Fibroblast of peridontal ligament (primary cell): ENCODE data around the gene GPN1.
"Not testable (repeated sequence)": the region's sequence is repeated elsewhere in the genome, so short reads cannot be mapped to it uniquely, and the experiment has no call there.

ENCODE experiments used
- DNase-seq: peaks from one replicate; pipeline ENCODE4 v3.0.0-alpha.2; 2010; ENCODE audit errors: extremely low read depth

Gene GPN1

DNA sequence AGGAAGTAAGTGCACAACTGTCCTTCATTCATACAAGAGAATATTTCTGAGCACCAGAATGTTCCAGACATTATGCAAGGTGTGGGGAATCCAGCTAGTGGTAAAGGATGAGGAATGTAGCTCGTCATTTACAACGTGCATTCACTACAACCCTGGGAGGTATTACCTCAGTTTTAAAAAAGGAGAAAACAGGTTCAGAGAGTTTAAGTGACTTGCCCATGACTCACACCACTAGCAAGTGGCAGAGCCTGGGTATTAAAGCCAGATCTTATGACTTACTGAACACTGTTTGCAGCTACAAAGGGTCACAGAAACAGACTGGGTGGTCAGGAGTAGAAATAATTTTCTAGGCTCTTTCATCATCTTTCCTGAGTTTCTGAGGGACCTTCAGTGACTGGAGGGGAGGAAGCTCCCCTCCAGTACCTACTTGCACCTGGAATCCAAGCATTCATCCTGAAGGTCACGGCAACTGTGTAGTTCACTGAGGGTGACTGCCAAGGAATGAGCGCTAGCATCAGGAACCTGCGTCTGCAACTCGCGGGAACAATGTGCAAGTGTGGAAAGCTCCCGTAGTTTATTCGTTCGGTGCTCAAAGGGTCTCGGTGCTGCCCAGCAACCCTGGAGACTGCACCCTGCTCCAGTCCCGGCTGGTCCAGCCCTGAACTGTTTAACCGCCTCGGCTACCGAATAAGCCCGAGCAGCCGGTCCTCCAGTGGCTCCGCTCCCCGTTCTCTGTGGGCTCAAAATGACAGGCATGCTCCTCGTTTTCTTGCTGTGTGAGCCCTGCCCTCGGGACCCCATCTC is 685 bp upstream of the GPN1 start:
- DNase-seq = peak; percentile 81

DNA sequence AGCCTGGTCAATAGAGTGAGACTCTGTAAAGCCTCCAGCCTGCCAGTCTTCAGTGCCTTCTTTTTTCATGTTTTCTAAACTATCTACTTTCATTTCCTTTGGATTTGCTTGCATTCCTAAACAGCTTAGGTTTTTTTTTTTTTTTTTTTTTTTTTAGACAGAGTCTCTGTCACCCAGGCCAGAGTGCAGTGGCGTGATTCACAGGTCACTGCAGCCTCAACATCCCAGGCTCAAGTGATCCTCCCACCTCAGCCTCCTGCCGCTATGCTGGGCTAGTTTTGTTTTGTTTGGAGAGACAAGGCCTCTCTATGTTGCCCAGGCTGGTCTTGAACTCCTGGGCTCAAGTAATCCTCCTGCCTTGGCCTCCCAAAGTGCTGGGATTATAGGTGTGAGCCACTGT is 1.4 kb downstream of the GPN1 start:
- DNase-seq = not testable (repeated sequence)

DNA sequence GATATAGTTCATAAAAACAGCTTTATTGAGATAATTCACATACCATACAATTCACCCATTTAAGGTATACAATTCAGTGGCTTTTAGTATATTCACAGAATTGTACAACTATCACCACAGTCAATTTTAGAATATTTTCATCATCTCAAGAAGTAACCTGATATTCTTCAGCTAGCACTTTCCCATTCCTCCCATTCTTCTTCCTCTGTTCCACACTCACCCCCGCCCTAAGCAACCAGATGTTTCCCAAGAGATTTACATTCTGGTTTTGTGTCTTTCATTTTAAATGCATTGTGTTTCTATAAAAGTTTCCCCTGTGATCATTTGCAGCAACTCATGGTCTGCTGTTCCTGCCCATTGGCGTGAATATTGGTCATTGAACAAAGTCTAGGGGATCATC is 5.4 kb downstream of the GPN1 start:
- DNase-seq = no peak

DNA sequence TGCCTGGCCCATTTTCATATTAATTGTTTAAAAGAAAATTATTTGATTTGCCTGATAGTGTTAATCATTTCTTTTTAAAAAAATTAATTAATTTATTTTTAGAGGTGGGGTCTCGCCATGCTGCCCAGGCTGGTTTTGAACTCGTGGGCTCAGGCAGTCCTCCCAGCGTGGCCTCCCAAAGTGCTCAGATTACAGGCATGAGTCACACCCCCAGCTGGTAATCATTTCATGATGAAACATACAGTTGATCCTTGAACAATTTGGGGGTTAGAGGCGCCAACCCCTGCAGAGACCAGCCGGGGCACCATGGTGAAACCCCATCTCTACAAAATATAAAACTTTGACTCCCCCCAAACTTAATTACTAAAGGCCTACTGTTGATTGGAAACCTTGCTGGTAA is 7.9 kb downstream of the GPN1 start:
- DNase-seq = no peak

DNA sequence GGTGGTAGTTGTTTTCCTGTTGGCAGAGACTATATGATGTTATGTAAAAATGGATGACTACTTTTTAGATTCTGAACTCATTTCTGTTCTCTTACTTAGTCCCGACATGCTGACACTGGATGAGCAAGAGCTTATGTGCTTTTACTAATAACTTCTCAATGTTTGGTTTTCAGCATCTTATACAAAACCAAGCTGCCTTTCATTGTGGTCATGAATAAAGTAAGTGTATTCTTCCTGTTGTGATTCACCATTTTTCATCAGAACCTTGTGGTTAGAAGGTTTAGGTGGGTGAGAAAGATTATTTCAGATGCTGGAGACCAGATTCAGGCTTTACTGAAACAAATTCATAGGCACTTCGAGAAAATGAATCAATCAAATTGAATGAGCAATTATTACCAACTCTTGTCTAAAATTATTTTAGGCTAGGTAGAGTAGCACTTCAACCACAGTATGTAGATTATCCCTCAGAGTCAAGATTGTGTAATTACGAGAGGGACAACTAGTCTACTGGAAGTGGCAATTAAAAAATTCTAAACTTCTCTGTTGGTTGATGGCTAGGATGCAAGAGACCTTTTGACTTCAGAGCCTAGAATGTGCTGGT is 9.3 kb downstream of the GPN1 start:
- peak; percentile 50 for DNase-seq

DNA sequence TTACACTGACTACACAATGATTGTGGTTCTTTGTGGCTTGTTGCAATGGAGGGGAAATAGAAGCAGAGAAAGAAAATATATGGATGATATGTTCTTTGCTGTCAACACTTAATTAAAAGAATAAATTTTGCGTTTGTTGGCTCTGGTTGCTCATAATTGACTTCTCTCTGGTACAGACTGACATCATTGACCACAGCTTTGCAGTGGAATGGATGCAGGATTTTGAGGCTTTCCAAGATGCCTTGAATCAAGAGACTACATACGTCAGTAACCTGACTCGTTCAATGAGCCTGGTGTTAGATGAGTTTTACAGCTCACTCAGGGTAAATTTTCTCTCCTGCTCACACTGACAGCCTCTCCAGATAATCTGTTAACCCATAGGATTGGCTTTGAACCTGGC is 9.9 kb downstream of the GPN1 start:
- DNase-seq = peak; percentile 57

DNA sequence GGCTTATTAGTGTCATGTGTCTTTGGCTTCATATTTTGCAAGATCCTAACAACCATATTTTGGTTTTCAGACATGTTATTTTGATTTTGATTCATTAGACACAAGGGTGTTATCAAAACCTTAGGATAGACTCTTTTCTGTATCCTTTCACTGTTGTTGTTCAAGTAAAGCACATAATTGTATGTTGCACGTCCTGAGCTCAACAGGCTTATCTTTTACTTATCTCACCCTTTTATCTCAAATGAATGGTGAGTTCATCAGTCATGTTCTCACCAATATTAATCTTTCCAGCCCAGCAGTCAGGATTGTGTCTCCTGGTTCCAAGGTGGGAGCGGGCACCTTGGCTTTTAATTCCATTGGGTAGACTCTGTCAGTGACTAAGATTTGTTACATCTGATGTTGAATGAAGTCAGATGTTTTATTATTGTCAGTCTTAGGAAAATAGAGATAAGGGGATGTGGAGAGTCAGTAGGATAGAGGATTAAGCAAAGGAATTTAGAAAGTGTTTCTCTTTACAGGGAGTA is 11.9 kb downstream of the GPN1 start:
- DNase-seq = no peak

DNA sequence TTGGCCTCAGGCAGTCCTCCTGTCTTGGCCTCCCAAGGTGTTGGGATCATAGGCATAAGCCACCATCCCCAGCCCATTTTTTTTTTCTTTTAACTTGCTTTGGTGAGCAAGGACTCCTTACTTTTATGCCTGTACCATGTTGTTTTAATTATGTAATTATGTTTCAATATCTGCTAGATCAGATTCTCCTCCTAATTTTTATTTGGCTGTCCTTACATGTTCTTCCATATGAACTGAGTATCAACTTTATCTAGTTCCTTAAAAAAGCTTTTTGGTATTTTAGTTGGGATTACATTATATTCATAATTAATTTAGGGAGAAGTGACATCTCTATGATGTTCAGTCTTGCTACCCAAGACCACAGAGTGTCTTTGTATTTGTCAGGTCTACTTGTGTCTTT is 16.3 kb downstream of the GPN1 start:
- no peak for DNase-seq

DNA sequence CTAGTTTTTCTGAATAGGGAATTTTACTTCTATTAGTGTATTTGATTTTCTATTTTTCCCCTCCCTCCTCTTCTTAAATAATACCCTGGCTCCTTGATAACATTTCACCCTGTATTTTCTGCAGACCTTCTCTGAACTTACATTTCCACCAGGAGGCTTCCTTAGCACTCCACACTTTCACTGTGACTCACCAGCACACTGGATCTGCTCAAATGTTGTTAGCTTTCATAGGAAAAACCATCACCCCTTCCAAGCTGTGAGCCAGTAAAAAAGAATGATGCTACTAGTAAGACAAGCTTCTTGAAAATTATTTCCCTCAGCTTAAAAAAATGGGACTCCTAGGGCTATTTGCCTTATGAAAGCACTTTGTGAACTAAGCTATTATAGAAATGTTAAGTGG is 18.4 kb downstream of the GPN1 start:
- peak; percentile 47 for DNase-seq

DNA sequence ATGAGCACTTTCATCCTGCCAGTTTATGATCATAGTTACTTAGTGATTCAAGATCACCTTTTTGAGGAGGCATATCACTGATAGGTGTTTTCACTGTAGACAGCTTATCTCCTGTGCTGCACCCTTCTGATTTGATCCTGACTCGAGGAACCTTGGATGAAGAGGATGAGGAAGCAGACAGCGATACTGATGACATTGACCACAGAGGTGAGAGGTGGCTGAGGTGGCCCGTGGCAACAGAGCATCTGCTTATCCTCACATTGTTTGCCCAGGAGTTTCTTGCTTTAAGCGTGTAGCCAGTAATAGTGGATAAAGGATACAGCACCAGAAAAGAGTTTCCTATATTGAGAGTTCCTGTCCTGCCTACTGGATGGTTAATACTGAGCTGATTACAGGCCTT is 18.9 kb downstream of the GPN1 start:
- no peak for DNase-seq

DNA sequence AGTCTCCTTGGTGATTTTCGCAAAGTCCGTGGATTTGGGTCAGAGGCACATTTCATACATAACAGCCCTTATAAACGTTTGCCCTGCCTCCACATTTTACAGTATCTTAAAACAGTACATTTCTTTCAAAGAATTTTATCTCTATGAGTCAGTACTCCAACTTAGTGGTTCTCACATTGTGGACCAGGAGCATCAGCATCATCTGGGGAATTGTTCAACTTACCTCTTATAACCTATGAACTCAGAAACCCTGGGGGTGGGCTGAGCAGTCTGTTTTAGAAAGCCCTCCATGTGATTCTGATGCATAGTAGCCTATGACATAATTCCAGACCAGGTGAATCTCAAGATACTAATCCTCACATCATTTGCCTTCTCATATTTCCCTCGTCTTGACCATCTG is 22.2 kb downstream of the GPN1 start:
- DNase-seq = no peak

DNA sequence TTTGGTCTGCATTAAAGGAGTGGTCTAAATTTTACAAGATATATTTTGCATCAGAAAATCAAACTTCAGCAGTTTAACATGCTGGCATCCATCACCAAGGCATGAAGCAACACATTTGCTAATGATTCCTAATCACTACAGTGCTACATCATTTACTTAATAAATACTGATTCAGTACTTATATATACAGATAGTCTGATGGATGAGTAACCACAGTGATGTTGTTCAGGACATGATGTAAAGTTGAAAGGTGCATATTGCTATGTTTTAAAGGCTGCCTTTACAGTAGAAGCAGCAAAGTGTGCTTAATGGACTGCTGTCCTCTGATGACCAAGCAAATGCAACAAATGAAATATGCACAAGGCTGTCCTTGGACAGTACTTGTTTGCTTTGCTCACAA is 23.5 kb downstream of the GPN1 start:
- no peak for DNase-seq

DNA sequence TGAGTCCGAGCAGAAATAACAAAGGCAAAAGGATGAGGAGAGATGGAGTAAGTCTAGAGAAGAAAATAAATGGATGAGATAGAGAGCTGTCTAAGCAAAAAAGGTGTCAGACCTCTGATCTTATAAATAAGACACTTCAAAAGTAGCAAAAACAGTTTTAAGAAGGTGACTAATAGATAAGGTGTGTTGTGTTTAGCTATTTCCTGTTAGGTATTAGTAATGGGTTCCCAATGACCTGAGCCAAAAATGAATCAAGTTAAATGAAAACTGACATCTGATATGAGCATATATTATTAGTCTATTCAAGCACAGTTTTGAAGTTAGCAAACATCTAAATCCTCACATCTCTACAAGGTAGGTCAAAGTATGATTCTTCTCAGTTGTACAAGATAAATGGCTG is 23.9 kb downstream of the GPN1 start:
- no peak for DNase-seq

DNA sequence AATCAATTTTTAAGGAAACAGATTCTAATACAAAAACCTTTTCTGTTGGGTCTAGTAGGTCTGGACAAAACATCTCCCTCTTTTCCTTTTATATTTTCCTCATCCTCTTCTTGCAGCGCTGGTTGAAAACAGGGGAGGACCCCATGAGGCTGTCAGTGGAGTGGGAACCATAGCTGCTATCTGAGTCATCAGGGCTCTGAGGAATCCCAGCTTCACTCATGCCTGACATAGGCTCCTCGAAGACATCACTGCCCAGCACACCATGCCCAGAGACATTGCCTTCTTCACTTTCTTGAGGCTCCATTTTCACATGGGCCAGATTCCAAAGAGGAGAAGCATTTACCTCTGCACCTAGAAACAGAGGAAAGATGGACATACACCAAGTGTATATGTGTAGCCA is 24.5 kb downstream of the GPN1 start:
- no peak for DNase-seq

DNA sequence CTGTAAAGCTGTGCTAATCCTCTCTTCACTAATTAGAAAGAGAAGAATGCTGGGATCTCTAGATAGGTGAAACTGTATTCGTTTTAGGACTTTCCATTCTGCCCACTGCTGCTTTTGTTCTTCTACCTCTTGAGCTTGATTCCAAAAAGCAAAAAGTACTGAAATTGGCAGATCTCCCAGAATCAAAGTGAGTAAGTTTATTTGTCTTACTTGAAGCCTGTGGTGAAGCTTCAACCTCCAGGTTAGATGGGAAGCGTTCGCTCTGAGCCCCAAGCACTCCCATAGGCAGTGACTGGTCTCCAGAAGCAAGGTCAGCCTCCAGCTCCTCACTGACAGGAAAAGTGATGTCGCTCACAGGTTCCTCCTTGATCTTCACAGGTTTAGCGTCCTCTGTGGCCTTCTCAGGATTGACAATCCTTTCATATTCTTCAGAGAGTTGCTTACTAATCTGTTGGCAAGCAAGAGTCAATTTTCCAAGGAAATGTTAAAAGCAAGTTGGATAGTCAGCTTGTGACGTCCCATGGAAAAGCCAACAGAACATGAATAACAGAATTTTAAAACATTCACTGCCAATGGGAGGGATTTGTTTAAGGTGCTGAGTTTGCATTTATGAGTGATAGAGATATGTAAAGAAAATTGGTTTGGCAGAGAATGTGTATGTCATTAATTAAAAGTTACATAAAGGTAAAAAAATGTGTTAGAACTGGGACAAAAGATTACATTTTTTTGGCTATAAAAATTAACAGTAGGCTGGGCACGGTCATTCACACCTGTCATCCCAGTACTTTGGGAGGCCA is 26.5 kb downstream of the GPN1 start:
- DNase-seq = peak; percentile 25

DNA sequence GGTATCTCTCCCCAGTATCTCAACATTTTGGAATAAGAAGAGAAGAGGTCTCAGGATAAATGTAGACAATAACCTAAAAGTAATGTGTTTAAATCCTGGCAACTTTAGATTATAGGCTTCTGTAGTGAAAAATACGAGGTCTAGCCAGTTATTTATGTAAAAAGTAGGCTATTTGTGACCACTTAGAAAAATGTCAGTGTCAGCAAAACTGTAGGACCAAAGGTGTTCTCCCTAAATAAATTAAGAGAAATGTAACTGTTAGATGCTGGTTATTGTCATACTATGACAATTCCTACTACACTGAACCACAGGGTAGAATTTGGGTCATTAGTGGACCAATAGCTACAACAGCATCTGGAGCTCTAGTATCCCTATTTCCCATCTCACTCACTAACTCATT is 32.5 kb downstream of the GPN1 start:
- DNase-seq = no peak

DNA sequence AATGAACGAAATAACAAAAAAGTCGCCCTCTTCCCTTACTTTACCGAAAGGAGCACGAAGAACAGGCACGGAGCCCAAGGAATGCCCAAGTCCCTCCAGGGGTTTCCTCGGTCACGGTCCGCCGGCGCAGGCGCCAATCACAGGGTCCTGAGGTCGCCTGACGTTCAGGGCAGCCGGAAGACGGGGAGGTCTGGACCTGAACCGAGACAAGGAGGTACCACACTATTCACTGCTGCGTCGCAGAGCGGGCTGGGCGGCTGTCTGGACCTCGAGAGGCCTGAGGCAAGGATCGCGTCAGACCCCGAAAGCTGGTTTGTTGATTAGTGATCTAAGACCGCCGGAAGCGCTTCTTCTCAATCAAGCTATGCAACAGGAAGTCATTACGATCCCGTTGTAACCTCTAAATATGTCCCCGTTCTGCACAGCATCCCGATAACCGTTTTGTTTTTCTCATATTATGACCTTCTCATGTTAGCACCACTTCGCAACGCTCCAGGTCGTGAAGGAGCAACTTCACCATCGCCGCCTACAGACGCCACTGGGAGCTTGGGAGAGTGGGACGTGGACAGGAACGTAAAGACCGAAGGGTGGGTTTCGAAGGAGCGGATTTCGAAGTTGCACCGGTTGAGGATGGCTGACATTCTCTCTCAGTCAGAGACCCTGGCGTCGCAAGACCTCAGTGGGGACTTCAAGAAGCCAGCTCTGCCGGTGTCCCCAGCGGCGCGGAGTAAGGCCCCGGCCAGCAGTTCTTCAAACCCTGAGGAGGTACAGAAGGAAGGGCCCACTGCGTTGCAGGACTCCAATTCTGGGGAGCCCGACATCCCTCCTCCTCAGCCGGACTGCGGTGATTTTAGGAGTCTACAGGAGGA is 34.7 kb downstream of the GPN1 start, which contains the start of the genes SLC4A1AP and SUPT7L:
Gene SLC4A1AP (plus strand): TSS at position 605 of the 869 bp plus-strand sequence. CDS start 26 bp downstream, at position 631.
Gene SUPT7L (minus strand): TSS at position 330 of the 869 bp plus-strand sequence. CDS start 1,422 bp downstream, outside the sequence.
- DNase-seq = peak; percentile 92

DNA sequence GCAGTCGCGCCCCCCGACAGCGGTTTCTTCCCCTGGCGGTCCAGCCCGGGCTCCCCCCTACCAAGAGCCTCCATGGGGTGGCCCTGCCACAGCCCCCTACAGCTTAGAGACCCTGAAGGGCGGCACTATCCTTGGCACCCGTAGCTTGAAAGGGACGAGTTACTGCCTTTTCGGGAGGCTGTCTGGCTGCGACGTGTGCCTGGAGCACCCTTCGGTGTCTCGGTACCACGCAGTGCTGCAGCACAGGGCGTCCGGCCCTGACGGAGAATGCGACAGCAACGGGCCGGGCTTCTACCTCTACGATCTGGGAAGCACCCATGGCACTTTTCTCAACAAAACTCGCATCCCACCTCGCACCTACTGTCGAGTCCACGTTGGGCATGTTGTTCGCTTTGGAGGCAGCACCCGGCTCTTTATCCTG is 35.3 kb downstream of the GPN1 start:
- DNase-seq = no peak

DNA sequence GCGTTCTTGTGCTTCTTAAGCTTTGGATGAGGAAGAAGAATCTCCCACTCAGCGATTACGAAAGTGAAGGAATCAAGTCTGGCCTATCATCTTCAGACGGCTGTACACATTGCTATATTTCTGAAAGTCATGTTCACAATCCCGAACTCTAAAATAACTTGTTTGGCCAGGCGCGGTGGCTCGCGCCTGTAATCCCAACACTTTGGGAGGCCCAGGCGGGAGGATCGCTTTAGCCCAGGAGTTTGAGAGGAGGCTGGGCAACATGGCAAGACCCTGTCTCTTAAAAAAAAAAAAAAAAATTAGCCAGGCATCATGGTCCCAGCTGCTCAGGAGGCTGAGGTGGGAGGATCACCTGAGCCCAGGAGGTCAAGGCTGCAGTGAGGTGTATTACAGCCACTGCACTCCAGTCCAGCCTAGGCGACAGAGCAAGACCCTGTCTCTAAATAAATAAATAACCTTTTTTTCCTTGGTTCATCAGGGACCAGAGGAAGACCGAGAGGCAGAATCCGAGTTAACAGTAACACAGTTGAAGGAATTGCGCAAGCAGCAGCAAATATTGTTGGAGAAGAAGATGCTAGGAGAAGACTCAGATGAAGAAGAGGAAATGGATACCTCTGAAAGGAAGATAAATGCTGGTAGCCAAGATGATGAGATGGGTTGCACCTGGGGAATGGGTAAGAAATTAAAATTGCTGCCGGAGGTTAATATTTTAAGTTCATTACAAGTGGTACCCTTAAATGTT is 35.9 kb downstream of the GPN1 start:
- DNase-seq = no peak

DNA sequence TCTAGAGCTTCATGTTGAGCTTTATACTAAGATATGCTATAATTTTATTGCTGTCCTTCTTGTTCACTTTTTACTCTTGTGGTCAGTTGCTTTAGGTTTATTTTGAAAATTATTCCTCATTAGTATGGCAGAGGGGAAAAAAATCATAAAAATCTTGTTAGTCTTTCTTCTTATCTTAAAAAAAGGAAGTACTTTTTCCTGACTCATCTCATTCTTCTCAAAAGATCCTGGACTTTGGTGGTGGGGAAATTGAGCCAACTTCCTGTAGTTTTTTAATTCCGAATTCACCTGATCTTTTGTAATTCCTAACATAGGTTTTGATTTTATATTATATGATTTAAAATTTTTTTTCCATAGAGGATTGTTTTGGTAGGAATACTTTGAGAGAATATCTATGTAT is 38.6 kb downstream of the GPN1 start:
- DNase-seq = no peak

DNA sequence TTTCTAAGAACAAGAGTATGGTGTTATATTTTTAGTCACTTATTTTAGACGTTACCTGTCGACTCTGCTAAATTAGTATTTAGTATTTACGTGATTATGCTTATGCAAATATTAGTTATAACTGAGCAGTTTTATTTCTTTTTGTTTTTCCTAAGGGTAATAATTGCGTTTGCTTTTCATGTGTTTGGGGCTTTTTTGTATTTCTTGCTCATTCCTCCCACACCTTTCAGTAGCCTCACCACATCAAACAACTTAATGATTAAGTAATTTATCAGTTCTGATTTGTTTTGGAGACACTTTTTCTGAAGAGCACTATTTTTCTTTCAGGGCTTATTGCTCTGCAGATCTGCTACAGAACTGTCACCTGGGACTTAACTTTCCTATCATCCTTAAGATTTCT is 42.4 kb downstream of the GPN1 start:
- no peak for DNase-seq
